Stimulated activated CD4-positive, alpha-beta T cell treated with anti-CD3 and anti-CD28 coated beads, Interleukin-2, amount 100 ng/mL, for 24 hours (primary cell): ENCODE measurements around the gene FKBP15.
"Not testable (repeated sequence)": the region's sequence is repeated elsewhere in the genome, so short reads cannot be mapped to it uniquely, and the experiment has no call there.

Experiments
- DNase-seq, 2 donors: peaks; one replicate each; pipeline ENCODE4 v3.0.0-alpha.2; 2020

FKBP15 gene

GRCh38 chr9:113221003-113221799 is at the start of gene FKBP15, which contains the start of gene SLC31A1:
Gene FKBP15, minus strand, starts transcription at chr9:113221277. Its CDS starts 34 bp downstream, at chr9:113221243.
Gene SLC31A1, plus strand, starts transcription at chr9:113221544. Its CDS starts 34,605 bp downstream, at chr9:113256149.
- peak; percentile 95 to 97 for DNase-seq

DNA sequence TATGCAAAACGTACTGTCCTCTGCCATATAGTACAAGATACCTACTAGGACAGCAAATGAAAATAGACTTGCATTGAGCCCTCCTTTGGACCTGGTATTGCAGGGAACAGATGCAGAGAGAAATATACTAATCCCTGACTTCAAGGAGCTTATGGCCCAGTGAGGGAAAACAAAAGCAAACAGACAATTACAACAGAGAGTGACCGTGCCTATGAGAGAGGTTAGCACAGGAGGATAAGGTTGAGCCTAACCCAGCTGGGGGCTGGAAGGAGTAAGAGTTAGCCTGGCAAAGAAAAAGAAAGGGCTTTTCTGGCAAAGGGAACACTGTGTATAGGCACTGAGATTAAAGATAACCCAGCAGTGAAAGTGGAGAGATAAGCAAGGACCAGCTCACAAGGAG is 48.8 kb upstream of the FKBP15 start:
- DNase-seq: no peak

DNA sequence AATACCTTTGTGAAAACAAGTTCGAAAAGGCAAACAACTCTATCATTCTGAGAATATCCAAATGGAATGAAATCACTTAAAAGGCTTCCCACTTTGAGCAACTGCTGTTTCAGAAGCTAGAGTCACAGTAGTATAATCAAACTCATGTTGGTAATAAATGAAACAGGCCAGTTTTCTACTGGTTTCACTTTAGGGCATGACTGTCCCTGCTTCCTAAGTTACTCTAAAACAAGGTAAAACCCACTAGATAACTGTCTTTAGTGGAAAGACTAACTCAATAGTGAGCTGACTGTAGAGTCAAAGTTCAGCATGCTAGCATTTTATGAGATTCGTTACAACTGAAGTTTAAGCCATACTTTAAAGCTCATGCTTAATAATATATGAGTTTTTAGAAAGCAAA is 48.3 kb upstream of the FKBP15 start:
- no peak for DNase-seq

GRCh38 chr9:113267911-113268566 is 47.0 kb upstream of the FKBP15 start:
- no peak for DNase-seq

- no peak for DNase-seq
These were observed 45.1 kb upstream of the FKBP15 start for GRCh38 chr9:113266174-113266573.

DNA sequence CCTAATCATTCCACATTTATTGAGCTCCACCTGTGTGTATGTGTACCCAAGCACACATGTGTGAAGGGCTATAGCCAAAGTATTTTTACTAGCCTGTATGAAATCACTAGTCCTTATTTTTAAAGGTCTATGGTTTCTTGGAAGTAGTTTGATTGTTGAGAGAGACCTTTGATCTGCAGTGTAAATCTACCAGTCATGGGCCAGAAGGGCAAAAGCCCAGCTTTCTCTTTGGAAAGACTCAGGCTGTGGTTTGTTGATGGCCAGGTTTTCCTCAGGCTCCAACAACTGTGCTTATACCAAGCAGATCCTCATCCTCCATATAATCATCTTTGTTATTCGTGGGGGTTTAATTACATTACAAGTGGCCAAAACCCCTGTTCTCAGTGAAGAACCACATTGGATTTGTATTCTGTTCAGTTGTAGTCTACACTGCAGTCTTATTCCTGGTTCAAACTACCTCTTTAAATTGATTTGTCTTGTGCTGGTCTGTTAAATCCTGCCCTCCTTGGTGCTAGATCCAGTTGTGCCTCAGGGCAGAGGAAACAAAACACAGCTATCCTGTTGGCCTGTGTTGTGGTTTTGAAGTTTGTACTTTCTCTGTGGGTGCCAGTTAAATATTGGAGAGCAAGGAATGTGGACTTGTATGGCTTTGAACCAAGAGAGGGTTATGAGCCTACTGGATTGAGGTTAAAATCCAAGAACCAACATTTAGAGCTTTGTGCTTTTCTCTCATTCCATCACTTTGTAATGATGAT is 41.0 kb upstream of the FKBP15 start:
- DNase-seq: no peak

- no peak for DNase-seq
These were observed 37.2 kb upstream of the FKBP15 start for GRCh38 chr9:113258282-113258681.

DNA sequence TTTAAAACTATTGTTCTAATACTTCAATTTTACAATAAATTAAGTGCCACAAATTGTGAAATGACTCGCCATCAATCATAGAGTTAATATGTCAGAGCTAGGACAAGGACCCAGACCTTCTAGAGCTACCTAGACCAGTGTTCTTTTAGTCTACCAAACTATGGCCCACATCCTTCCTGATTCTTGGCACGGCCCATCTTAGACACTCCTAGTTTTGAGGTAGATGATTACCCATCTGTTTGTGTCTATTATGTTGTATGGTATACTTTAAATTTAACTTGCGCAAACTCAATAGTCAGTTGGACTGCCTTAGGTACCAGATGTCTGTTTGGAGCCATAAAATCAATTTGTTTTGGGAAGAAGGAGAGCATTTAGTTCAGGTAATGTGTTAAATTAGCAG is 36.8 kb upstream of the FKBP15 start:
- DNase-seq: no peak

- DNase-seq: no peak
These were observed 34.4 kb upstream of the FKBP15 start for GRCh38 chr9:113255438-113255837.

DNA sequence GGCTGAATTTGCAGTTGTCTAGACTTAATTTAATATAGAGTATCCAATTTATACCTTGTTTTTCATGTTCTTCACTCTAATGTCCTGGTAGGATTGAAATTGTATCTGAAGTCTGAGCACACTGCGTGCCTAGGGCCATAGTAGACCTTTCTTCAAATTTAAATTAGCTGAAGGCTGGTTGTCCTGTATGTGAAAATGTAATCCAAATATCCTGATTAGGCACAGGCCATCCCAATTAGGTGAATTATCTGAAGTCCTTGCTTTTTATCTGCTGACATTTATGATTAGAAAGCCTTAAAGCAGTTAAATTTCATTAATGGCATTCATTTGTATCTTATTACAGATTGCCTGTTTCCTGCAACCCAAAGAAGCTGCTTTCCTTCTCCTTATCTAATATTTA is 33.9 kb upstream of the FKBP15 start:
- no peak for DNase-seq

DNA sequence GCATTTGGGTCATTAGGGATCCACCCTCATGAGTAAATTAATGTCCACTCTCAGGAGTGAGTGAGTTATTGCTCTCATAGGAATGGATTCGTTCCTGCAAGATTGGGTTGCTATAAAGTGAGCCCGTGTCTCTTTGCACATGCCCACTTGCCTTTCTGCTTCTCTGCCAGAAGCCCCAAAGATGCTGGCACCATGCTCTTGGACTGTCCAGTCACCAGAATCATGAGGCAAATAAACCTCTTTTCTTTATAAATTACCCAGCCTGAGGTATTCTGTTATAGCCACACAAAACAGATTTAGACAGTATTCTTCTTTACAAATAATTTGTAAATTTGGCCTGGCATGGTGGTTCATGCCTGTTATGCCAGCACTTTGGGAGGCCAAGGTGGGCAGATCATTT is 29.7 kb upstream of the FKBP15 start:
- DNase-seq: no peak

- DNase-seq: not testable (repeated sequence)
These were observed 28.6 kb upstream of the FKBP15 start for GRCh38 chr9:113249661-113250060.

GRCh38 chr9:113247640-113248039 is 26.6 kb upstream of the FKBP15 start:
- DNase-seq: no peak

DNA sequence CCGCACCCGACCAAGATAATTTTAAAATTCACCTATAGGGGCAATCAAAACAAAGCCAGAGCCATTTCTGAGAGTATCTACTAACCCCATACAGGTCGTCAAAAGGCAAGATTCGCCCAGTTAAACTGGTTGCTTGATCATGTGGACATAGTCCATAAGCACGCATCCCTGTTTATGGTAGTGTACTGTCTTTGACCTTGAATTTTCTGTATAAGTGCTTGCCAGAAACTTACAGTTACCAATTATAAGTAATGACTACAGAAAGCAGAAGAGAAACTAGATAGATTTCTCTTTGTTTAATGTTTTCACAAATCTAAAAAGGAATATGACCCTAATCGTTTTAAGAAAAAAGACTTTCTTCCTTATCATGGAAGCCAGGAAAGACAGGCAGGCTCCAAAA is 25.9 kb upstream of the FKBP15 start:
- no peak for DNase-seq

GRCh38 chr9:113245894-113246293 is 24.8 kb upstream of the FKBP15 start:
- no peak for DNase-seq

DNA sequence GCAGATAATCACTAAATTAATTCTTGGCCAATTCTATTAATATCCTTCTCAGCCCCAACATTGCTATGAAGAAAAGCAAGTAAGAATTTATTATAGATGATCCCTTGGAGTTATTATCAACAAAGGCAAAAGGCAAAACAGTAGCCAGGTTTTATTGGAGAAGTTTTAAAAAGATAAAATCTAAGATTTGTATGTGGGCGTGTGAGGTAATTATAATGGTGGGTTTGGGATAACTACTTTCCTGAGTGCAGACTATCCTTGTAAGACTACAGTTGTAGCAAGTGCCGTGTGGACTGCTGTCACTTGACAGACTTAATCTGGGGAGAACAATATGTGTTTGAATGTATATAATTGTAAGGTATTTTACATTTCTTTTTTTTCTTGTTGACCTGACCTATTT is 23.5 kb upstream of the FKBP15 start:
- DNase-seq: no peak

DNA sequence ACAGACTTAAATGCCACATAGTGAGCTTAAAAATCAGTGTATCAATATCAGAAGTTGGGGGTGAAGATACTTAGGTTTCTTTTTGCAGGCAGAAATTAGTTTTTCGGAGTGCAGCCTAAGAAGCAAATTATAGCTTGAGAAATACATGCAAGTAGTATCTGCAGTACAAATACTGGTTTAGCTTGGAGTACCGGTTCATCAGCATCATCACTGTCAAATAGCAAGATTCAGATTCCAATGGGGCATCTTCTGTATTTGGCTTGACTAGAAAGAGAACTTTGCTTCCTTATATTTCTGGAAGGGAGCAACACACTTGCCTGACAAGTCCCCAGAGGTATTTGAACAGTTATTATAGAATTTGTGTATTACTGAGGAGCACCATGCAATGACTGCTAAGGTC is 20.1 kb upstream of the FKBP15 start:
- no peak for DNase-seq

DNA sequence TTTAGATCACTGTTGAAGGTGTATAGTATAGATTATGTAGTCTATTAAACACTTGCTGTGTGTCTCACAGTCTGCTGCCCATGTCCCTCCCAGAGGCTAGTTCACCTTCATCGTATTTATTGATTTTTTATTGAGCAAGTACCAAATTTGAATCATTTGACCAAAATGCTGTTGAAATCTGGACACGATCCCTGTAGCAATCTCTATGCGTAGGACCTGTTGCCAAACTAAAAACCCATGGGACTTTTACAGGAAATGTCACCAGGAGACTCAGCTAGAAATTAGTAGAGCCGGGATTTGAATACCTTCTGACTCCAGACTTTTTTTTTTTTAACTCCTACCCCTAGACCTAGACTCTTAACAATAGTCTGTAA is 17.8 kb upstream of the FKBP15 start:
- no peak for DNase-seq

GRCh38 chr9:113238202-113238858 is 17.3 kb upstream of the FKBP15 start:
- no peak for DNase-seq

GRCh38 chr9:113237026-113237425 is 15.9 kb upstream of the FKBP15 start:
- no peak for DNase-seq

DNA sequence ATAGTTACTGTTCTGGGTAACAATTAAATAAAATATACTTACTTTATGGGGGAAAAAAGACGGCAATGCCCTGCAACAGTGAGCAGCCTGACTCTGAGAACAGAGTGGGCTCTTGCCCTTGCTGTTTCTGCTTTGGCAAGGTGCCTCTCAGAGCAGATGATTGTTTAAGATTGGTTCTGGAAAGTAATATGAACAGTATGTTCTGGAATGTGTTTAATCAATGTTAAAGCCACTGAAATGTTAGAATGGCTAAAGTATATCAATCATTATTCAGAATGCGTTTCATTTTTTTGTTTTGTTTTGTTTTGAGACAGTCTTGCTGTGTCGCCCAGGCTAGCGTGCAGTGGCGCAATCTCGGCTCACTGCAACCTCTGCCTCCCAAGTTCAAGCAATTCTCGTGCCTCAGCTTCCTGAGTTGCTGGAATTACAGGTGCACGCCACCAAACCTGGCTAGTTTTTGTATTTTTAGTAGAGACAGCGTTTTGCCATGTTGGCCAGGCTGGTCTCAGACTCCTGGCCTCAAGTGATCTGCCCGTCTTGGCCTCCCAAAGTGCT is 14.7 kb upstream of the FKBP15 start:
- not testable (repeated sequence) for DNase-seq

GRCh38 chr9:113231701-113232100 is 10.6 kb upstream of the FKBP15 start:
- no peak for DNase-seq

GRCh38 chr9:113228130-113228665 is 7.1 kb upstream of the FKBP15 start:
- DNase-seq: no peak
